22Rv1 (cell line): ENCODE measurements around the gene LY86.

Source experiments
- ZFX ChIP-seq: fragments of 450-650 bp; IDR thresholded peaks from 2 replicates; pipeline ENCODE4 v1.6.1; 2017; ENCODE audit warnings: antibody characterized with exemption, borderline replicate concordance
- TF ChIP-seq, protein P1 (sequence below): fragments of 450-650 bp; IDR thresholded peaks from 2 replicates; pipeline ENCODE4 v1.5.1; 2017; ENCODE audit warnings: mild to moderate bottlenecking

DNA sequence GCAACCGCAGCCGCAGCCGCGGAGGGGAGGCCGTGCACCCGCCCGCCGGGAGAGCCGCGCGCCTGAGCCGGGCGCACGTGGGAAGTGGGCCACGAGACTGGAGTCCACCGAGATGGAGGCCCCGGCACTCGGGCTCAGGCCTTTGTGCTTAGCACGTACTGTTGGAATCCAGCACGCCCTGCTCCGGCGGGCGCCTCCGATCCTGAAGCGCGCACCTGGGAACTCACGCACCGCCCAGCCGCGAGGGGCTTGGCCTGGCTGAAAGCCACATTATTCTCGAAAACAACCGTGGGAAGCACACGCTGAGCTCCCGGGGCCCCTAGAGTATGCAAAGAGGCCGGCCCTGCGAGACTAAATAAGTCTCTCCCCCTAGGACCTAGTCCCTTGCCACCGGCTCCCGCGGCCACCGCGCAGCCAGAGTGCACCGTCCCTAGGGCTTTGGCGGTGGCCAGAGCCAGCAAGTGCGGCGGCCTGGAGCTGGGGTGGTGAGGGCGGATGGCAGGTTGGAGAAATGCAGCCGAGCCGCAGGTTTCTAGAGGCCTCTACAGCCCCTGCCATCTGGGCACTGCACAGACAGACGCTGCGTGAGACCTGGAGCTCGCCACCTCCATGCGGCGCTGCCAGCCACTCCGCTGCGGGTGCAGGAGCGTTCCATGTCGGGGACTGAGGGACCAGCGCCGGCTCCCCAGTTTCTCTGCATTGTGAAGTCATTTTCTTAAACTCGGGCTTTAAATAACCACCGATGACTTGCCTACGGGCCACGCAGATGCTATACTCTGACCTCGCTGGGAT lies 42.0 kb upstream of the LY86 start:
- TF ChIP-seq, protein P1, sequence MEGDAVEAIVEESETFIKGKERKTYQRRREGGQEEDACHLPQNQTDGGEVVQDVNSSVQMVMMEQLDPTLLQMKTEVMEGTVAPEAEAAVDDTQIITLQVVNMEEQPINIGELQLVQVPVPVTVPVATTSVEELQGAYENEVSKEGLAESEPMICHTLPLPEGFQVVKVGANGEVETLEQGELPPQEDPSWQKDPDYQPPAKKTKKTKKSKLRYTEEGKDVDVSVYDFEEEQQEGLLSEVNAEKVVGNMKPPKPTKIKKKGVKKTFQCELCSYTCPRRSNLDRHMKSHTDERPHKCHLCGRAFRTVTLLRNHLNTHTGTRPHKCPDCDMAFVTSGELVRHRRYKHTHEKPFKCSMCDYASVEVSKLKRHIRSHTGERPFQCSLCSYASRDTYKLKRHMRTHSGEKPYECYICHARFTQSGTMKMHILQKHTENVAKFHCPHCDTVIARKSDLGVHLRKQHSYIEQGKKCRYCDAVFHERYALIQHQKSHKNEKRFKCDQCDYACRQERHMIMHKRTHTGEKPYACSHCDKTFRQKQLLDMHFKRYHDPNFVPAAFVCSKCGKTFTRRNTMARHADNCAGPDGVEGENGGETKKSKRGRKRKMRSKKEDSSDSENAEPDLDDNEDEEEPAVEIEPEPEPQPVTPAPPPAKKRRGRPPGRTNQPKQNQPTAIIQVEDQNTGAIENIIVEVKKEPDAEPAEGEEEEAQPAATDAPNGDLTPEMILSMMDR = no peak
- no peak for TF ChIP-seq ZFX
